SU-DHL-6 (cell line): ENCODE measurements around the gene FHOD3.

Source experiments
- EZH2phosphoT487 ChIP-seq: fragments of 200-600 bp; sonication (generic), shearing (Covaris generic); conservative IDR thresholded peaks from 2 replicates; pipeline ENCODE4 v1.6.1; 2018; ENCODE audit warnings: mild to moderate bottlenecking, antibody characterized with exemption, low read length, moderate library complexity, mixed read lengths
- TF ChIP-seq, protein P1 (sequence below): fragments of 200-600 bp; sonication (generic); IDR thresholded peaks from one replicate; pipeline ENCODE4 v1.5.1; 2017; ENCODE audit warnings: antibody characterized with exemption, mild to moderate bottlenecking, low read length, moderate library complexity; ENCODE audit not compliant: insufficient read depth, poor library complexity, severe bottlenecking

GRCh38 chr18:36386150-36386920 lies 88.8 kb downstream of the FHOD3 start:
- TF ChIP-seq, protein P1, sequence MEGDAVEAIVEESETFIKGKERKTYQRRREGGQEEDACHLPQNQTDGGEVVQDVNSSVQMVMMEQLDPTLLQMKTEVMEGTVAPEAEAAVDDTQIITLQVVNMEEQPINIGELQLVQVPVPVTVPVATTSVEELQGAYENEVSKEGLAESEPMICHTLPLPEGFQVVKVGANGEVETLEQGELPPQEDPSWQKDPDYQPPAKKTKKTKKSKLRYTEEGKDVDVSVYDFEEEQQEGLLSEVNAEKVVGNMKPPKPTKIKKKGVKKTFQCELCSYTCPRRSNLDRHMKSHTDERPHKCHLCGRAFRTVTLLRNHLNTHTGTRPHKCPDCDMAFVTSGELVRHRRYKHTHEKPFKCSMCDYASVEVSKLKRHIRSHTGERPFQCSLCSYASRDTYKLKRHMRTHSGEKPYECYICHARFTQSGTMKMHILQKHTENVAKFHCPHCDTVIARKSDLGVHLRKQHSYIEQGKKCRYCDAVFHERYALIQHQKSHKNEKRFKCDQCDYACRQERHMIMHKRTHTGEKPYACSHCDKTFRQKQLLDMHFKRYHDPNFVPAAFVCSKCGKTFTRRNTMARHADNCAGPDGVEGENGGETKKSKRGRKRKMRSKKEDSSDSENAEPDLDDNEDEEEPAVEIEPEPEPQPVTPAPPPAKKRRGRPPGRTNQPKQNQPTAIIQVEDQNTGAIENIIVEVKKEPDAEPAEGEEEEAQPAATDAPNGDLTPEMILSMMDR, result no peak
- no peak for TF ChIP-seq EZH2phosphoT487
